ENCODE results near the gene RNF187. TPM values are rescaled to one million over a fixed set of nuclear protein-coding genes. Genes with fewer than 3 reads are reported as not detected.

Gene RNF187
- total RNA-seq, 3 donors from 2014 or later (not counting 1 experiment from before 2014, with no cell fraction given): 68.6 to 102 (median 77.3) TPM

DNA sequence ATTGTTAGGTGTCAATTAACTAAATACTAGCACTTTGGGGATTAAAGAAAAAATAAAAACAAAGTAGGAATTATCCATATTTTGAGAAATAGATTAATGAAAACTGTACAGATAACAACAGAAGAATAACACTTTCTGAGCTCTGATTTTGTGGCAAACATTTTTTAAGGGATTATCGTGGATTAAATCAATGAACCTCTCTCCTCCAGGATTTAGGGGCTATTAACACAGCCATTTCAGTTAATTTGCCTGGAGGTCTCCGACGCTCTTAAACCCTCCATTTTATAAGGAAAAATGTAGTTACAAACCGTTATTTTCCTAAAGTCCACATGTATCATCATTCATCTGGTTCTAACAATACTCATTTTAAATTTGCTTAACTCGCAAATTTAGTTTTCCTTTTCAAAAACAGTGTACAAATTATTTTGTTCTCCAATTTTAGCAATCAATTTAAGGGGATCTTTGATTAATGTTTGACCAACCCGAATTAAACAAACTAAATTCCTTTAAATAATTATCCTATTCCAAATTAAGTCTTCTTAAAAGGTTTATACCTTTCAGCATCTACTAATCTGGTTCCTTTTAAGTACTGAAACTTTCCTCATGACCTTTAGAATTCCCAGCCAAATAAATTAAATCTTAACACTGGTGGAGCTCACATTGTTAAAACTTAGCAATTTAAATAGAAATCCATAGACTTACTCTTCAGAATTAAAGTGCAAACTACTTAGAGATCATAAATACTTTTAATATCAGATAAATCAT is 30.7 kb upstream of the RNF187 start:
- TF ChIP-seq, protein P1, sequence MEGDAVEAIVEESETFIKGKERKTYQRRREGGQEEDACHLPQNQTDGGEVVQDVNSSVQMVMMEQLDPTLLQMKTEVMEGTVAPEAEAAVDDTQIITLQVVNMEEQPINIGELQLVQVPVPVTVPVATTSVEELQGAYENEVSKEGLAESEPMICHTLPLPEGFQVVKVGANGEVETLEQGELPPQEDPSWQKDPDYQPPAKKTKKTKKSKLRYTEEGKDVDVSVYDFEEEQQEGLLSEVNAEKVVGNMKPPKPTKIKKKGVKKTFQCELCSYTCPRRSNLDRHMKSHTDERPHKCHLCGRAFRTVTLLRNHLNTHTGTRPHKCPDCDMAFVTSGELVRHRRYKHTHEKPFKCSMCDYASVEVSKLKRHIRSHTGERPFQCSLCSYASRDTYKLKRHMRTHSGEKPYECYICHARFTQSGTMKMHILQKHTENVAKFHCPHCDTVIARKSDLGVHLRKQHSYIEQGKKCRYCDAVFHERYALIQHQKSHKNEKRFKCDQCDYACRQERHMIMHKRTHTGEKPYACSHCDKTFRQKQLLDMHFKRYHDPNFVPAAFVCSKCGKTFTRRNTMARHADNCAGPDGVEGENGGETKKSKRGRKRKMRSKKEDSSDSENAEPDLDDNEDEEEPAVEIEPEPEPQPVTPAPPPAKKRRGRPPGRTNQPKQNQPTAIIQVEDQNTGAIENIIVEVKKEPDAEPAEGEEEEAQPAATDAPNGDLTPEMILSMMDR (IDR thresholded peaks at IDR 0.05): no peak
- ATAC-seq (no peak), DNase-seq (no peak)
- Histone ChIP-seq H3K4me3 (ENCODE audit: low read length) (peak overlapping the region; percentile 61), H3K27ac (ENCODE audit: low read length) (peak overlapping the region; percentile 96), H3K9me3 (ENCODE audit: control insufficient read depth, insufficient read depth, low read length) (no peaks in the 10 kb centered on the region), H3K27me3 (ENCODE audit: control insufficient read depth, insufficient read depth, low read length) (no peaks in the 10 kb centered on the region), H3K36me3 (ENCODE audit: control insufficient read depth, insufficient read depth, low read length) (no peaks in the 10 kb centered on the region), H3K4me1 (ENCODE audit: control insufficient read depth, insufficient read depth, low read length) (peaks cover 24% of the 10 kb centered on the region)
- H3K4me3 Mint-ChIP-seq: peak overlapping the region; percentile 99
- intact Hi-C loops (cut with micrococcal nuclease): loop anchor here (1.0 to 5.0 kb wide), 3 partner anchors 30 to 49 kb away; partner anchors contain the start of genes RNF187 and TRIM11
- peak overlapping the region; percentile 99 for H3K27ac Mint-ChIP-seq
- no peaks in the 10 kb centered on the region for H3K9me3 Mint-ChIP-seq
- H3K4me1 Mint-ChIP-seq: peaks cover 32 to 33% of the 10 kb centered on the region in 2 donors
- H3K36me3 Mint-ChIP-seq: no peaks in the 10 kb centered on the region
- 74% methylated on average over 5 of the region's 6 CpGs for WGBS (ENCODE audit: insufficient coverage)
- peaks cover 0 to 2% of the 10 kb centered on the region in 2 donors for H3K27me3 Mint-ChIP-seq (ENCODE audit: low read depth in 2 of 2)

DNA sequence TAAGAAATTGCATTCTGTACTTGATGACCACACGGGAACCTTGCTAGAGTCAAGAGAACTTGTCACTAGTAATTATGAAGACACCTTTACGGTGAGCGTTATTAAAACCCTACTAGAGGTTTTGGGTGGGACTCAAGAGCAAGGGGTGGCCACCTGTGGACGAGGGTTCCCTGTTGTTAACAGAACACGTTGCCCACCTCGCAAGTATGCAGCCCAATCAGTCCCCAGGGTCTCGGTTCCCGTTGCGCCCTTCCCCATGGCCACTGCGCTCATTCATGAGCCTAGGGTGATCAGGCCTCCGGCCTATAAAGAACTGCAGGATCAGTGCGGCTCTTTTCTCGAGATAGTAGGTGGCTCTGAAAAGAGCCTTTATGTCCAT is 30.2 kb upstream of the RNF187 start:
- peaks cover 24% of the 10 kb centered on the region for H3K4me1 ChIP-seq (ENCODE audit: control insufficient read depth, insufficient read depth, low read length)
- peak overlapping the region; percentile 99 for H3K27ac Mint-ChIP-seq
- H3K4me3 ChIP-seq (ENCODE audit: low read length): peak overlapping the region; percentile 61
- no peaks in the 10 kb centered on the region for H3K36me3 ChIP-seq (ENCODE audit: control insufficient read depth, insufficient read depth, low read length)
- peaks cover 0 to 2% of the 10 kb centered on the region in 2 donors for H3K27me3 Mint-ChIP-seq (ENCODE audit: low read depth in 2 of 2)
- H3K4me3 Mint-ChIP-seq: peak overlapping the region; percentile 99
- no peaks in the 10 kb centered on the region for H3K9me3 ChIP-seq (ENCODE audit: control insufficient read depth, insufficient read depth, low read length)
- DNase-seq (no peak), ATAC-seq (peak; percentile 0 to 1 (median 0))
- TF ChIP-seq, protein P1 (IDR thresholded peaks at IDR 0.05): no peak
- 7% methylated on average over 13 of the region's 13 CpGs for WGBS (ENCODE audit: insufficient coverage)
- H3K27ac ChIP-seq (ENCODE audit: low read length): peak overlapping the region; percentile 96
- H3K4me1 Mint-ChIP-seq: peaks cover 30 to 32% of the 10 kb centered on the region in 2 donors
- no peaks in the 10 kb centered on the region for H3K36me3 Mint-ChIP-seq
- H3K27me3 ChIP-seq (ENCODE audit: control insufficient read depth, insufficient read depth, low read length): no peaks in the 10 kb centered on the region
- H3K9me3 Mint-ChIP-seq: no peaks in the 10 kb centered on the region
- intact Hi-C loops (cut with micrococcal nuclease): loop anchor here (1.0 to 5.0 kb wide), 3 partner anchors 30 to 50 kb away; partner anchors contain the start of genes RNF187 and TRIM11

DNA sequence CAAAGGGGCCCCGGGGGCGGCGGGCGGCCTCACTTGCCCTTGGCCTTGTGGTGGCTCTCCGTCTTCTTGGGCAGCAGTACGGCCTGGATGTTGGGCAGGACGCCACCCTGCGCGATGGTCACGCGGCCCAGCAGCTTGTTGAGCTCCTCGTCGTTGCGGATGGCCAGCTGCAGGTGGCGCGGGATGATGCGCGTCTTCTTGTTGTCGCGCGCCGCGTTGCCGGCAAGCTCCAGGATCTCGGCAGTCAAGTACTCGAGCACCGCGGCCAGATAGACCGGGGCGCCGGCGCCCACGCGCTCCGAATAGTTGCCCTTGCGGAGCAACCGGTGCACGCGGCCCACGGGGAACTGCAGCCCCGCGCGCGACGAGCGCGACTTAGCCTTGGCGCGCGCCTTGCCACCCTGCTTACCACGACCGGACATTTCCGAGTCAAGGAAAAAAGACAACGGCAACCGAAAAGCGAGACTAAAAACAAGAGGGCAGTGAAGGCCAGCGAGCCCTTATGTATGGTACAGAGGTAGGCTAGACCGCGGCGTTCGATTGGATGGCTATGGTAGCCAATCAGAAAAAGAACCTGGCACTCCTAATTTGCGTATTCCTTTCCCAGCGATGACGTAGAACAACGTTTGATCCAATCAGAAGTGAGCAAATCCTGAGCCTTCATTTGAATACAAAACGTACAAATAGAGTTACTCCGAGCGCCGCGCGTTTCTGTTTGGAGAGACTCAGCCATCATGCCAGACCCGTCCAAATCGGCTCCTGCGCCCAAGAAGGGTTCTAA is 29.6 kb upstream of the RNF187 start:
- Histone ChIP-seq H3K4me3 (ENCODE audit: low read length) (peak overlapping the region; percentile 61), H3K27me3 (ENCODE audit: control insufficient read depth, insufficient read depth, low read length) (no peaks in the 10 kb centered on the region), H3K36me3 (ENCODE audit: control insufficient read depth, insufficient read depth, low read length) (no peaks in the 10 kb centered on the region), H3K27ac (ENCODE audit: low read length) (peak overlapping the region; percentile 96), H3K4me1 (ENCODE audit: control insufficient read depth, insufficient read depth, low read length) (peaks cover 24% of the 10 kb centered on the region), H3K9me3 (ENCODE audit: control insufficient read depth, insufficient read depth, low read length) (no peaks in the 10 kb centered on the region)
- DNase-seq: peak; percentile 78 to 97
- ATAC-seq: peak; percentile 84 to 93 (median 88)
- Mint-ChIP-seq H3K27ac (peak overlapping the region; percentile 99), H3K4me1 (peaks cover 32% of the 10 kb centered on the region in 2 donors), H3K27me3 (ENCODE audit: low read depth in 2 of 2) (peaks cover 0 to 2% of the 10 kb centered on the region in 2 donors), H3K9me3 (no peaks in the 10 kb centered on the region), H3K36me3 (no peaks in the 10 kb centered on the region), H3K4me3 (peak overlapping the region; percentile 99)
- TF ChIP-seq, protein P1 (IDR thresholded peaks at IDR 0.05): no peak
- intact Hi-C loops (cut with micrococcal nuclease): loop anchor here (1.0 to 5.0 kb wide), 3 partner anchors 29 to 50 kb away; partner anchors contain the start of genes RNF187 and TRIM11
- under 1% methylated on average over 74 of the region's 74 CpGs for WGBS (ENCODE audit: insufficient coverage)

Data from natural killer cell (primary cell).